Stimulated activated CD4-positive, alpha-beta T cell treated with anti-CD3 and anti-CD28 coated beads, Interleukin-1b, Interleukin-23, amount 100 ng/mL, for 4 hours (primary cell): ENCODE data around the gene CCNL1.

Source experiments
- DNase-seq, 2 donors: peaks; one replicate each; pipeline ENCODE4 v3.0.0-alpha.2; 2020; ENCODE audit warnings: low read depth in 2 of 2

Gene CCNL1

DNA sequence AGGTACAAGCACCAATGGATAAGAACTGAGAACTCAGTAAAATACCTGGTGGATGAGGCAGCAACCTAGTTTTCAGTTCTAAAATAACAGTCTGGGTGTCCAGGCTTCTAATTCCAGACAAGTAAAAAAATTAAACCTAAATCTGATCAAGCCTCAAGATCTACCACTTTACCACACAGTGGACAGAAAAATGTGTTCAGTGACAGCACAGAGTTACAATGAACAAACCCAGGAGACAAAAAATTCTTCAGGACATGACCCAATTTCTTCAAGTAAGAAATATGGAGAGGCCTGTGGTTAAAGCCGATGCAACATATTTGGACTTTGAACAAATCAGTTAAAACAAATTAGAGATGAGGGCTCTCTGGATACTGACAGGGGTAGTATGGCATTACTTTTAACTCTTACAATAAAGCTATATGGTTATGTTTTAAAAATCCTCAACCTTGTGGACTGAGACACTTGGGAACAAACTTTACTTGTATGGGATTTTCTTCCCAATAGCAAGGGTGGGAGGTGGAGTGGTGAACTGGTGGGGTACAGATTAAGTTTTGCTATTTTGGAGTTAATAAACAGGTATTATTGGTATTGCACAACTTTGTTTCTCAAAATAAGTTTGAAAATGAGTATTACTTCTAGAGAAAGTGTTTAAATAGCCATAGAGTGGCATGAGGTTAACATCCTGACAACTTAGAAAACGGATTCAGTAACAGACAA, 14.2 kb downstream of the CCNL1 start:
- DNase-seq: no peak

DNA sequence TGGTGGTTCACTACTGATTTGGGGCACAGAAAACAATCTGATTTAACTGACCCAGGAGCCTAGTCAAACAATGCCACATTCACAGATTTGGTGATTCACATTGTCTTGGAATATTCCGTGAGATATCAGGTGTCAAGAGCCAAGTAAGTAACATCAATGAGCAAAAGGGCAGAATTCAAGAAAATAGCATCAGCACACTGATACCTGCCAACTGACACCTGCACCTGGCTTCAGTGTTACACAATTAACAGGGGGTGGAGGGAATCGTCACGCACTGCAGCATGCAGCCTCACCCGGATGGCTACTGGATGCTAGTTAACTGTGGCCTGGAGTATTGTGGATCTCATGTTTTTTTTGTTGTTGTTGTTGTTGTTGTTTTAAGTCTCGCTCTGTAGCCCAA, 17.6 kb downstream of the CCNL1 start:
- DNase-seq: no peak

DNA sequence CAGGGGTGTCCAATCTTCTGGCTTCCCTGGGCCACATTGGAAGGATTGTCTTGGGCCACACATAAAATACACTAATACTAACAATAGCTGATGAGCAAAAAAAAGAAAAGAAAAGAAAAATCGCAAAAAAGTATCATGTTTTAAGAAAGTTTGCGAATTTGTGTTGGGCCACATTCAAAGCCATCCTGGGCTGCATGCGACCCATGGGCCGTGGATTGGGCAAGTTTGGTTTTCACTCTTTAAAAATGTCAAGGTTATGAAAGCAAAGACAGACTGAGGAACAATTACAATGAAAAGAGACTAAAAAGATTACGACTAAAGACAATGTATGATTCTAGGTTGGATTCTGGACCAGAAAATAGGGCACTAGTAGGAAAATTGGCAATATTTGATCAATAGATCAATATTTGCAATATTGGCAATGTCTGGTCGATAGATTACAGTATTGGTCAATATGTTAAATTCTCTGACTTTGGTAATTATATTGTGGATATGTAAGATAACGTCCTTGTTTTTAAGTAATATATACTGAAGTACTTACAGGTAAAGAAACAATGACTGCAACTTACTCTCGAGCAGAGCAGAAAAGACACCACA, 19.9 kb downstream of the CCNL1 start:
- DNase-seq: no peak

GRCh38 chr3:157136647-157137387, 23.1 kb downstream of the CCNL1 start:
- no peak for DNase-seq

- no peak for DNase-seq
Measured at GRCh38 chr3:157135671-157136396, 24.1 kb downstream of the CCNL1 start.

DNA sequence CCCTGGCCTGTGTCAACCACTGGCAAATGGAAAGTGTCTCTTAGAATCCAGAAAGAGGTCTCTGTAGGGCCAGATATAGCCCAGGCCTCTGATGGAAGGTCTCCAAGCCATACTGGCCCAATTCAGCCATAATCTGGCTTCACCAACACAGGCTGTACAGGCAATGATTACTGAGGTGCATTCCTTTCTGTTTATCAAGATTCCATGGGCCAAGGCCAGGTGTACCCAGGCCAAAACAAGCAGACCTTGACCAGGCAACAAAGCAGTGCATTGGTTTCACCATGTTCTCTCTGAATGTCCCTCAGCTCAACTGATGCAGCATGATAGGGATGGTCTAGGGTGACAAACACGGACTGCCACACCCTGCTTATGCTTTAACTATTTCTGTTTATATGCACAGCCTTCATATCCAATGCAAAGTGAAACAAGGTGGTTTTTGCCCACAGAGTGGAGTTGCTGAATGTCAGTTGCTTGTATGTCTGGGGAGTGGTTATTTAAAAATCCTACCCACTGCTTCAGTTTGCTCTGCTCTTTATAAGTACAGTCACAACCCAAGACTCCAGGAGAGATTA, 25.2 kb downstream of the CCNL1 start:
- no peak for DNase-seq

DNA sequence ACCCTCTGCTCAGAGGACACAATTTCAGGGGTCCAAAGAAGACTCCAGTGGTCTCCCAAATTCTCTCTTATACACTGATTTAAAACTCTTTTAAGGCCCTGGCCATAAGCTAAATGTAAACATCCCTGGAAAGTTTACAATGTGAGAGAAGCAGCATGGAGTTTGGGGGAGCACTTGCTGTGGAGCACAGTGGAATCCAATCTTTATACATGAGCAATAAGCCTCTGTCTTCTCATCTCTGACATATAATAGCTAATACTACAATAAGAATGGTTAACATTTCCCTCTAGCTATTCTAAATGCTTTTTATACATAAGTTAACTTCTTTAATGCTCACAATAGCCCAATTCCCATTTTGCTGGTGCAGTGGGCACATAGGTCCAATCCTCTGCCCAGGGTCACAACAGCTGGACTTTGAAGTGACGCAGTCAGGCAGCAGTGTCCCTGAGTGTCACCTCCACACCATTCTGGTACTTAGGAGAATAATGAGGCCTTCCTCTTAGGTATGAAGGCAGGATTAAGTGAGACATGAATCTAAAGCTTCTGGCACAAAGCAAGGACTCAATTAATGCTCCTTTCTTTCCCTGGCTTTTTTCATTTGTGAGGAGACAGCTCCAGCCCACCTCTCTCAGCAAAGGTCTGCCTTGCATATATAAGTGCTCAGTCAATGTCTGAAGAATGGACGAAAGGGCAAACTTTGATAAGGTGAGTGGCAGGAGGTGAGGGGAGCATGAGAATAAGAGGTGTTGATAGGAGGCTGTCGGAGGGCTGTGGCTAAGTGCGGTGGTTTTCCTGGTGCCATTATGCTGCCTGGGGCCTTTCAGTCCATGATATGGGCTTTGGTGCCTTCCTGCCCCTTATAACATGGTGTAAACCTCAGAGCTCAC, 26.3 kb downstream of the CCNL1 start:
- DNase-seq: no peak

DNA sequence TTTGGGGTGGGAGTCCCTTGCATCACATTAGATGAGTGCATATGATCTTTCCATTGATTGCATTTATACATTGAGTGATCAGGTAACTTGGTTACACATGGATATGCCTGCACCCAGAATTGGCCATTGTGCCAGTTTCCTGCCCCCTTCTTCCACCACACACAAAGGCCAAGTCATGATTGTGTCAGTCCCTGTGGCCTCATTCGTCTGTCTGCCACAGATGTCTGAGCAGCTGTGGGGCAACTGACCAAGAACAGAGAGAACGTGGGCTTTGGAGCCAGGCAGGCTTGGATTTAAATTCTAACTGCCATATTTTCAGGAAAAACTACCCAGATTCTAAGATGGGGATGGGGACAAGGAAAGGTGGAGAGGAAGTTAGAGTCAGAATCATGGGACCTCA, 27.0 kb downstream of the CCNL1 start:
- no peak for DNase-seq

GRCh38 chr3:157132341-157132740, 27.6 kb downstream of the CCNL1 start:
- DNase-seq: no peak

GRCh38 chr3:157131861-157132260, 28.1 kb downstream of the CCNL1 start:
- DNase-seq: no peak

DNA sequence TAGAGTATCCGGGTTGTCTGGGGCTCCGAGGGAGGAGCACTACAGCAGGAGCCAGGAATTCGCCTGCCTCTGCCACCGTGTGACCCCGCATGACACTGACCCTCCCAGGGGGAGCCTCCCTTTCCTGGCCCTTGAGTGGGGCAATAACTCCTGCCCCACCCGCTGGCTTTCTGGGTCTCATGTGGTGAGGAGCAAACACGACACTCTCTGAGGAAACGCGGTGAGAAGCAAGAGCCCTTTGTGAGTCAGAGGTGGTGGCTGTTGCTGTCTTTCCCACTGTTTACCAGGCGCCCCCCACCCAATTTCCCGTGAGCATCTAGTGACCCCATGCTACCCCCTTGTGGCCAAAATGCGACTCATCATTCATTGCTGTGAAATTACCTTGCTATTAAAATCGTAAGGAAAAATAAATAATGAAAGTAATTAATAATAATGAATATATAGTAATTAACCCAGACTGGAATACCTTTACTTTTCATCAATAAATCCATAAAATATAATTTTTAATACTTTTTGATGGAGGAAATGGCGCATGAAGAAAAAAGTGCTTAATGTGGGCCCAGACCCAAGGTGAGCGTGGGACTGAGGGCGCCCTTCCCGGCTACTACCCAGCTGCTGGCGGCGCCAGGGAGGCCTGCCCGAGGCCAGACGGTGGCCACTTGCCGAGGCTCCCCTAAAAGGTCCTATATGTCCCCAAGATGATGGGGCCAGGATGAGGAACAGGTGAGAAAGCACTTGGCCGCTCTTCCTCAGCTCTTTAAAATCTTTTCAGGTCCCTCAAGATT, 29.3 kb downstream of the CCNL1 start:
- DNase-seq: peak; percentile 41 to 57

- peak in 1 of 2 donors; percentile 10 for DNase-seq
Measured at GRCh38 chr3:157129803-157130466, 30.0 kb downstream of the CCNL1 start.

DNA sequence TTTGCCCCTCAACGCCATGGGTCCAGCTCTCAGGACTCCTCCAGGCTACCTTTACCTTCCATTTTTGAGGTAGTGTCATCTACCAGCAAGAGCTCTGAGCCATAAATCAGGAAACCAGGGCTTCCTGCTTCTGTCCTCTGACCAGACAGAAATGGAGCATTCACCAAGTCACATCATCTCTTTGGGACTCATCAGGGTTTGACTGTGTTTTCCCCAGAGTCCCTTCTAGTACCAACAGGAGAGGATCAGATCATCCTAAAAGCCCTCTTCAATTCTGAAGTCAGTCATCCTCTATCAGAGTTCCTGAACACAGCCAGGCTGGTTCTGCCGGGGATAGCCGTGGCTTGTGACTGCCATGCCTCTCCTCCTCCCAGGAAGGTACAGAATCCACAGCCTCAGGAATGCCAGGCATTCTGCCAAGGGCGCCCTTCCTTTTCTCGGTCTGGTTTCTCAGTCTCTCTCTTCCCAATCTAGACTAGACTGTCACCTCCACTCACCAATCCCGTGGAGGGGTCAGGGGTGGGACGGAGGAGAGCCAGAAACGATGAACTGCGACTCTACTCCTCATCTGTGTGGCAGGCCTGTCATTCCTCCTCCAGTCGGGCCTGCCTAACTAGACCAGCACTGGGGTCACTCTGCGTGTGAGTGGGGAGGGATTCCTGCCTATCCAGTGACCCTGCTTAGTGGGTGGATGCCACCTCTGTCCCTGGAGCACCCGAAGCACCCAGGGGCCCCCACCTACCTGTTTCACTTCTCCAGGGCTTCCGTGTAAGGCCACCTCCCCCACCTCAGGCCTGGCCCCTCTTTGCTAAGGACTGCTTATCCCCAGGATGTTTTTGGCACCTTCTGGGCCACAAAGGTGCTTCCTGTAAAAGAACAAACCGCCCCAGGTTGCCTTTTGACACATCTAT, 30.9 kb downstream of the CCNL1 start:
- no peak for DNase-seq

DNA sequence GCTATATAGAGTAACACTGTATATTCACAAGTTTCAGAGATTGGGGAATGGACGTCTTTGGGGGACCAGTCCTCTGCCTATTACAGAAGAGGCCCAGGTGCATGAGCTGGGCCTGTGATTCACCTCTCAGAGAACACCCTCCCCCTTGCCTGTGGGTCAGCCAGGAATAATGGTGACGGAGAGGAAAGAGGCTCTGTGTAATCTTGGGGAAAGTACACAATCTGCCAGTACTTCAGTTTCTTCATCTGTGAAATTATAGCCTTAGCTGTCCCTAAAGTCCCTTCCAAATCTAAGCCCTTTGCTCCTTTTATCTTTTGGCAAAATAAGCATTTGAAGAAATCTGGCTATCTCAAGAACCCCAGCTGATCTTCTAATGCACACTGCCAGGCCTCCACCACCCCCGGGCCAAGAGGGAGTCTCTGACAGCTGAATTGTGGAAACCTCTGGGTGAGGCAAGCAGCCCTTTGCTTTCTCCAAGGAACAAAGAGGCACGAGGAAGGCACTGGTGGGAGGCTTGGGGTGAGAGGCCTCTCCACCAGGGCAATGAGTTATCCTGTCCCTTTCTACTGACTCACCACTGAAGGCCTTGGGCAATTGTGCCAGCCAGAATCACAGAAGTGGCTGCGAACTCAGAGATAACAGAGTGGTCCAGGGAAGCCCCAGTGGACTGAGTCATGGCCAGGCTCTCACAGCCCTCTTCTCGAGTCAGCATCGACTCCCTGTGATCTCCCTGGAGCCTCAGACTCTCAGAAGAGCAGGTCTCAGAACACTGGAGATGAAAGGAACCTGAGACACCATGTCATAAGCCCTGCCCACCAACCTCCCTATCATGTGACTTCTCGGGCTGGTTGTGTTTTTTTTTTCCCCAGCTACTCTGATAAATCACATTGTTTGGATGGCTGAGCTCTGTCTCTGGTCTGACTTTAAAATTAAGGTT, 31.8 kb downstream of the CCNL1 start:
- DNase-seq: peak; percentile 36 to 37

- DNase-seq: no peak
Measured at GRCh38 chr3:157127268-157127667, 32.7 kb downstream of the CCNL1 start.

DNA sequence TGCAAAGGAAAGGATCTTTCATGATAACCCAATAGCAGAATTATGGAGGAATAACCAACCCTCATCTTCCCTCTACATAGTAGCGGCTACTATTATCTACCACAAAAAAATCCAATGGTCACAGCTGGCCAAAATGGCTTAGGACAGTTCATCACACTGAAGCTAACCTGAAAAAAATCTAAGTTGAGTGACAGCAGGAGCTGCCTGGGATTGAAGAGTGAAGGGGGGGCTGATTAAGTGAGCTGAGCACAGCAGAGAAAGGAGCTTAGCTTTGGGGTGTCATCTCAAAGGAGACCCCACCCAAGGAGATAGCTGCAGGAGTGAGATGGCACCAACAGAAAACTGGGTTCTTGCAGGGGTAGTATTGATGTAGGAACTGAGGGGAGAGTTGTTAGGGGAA, 33.6 kb downstream of the CCNL1 start:
- no peak for DNase-seq

- no peak for DNase-seq
Measured at GRCh38 chr3:157125101-157125500, 34.8 kb downstream of the CCNL1 start.
